ENCODE data around the gene STOML2. TPM values are rescaled to one million over a fixed set of nuclear protein-coding genes. Genes with fewer than 3 reads are reported as not detected.

The STOML2 gene
- total and polyA plus RNA-seq, 9 of the 15 experiments (the other 6 are each of a cell fraction or from before 2014, with no cell fraction given), result 110 to 220 (median 174) TPM

- in situ Hi-C loops (cut with MboI) (no loop called here), intact Hi-C loops (cut with micrococcal nuclease) (no loop called here)
- Histone ChIP-seq H3K27ac (ENCODE audit: extremely low read depth, low read depth, low read length) (no peak overlapping the region), H3K9me3 (replicated peaks; ENCODE audit: control insufficient read depth, insufficient read depth, low read depth, low read length) (no peaks in the 10 kb centered on the region), H3K4me2 (ENCODE audit: insufficient read depth, low read length) (no peak overlapping the region), H3K4me1 (replicated peaks in 1 of 2; ENCODE audit: control insufficient read depth in 2 of 2, insufficient read depth in 2 of 2, low read length in 2 of 2) (peaks cover 14 to 17% of the 10 kb centered on the region in 2 experiments; a peak in 3 of 5 replicates), H3K36me3 (ENCODE audit: control insufficient read depth, insufficient read depth, low read length) (peaks cover 61% of the 10 kb centered on the region), H3K79me2 (ENCODE audit: control insufficient read depth, insufficient read depth, low read length) (peaks cover 52% of the 10 kb centered on the region), H2AFZ (ENCODE audit: low read depth, low read length) (no peak overlapping the region), H3K9me1 (ENCODE audit: control insufficient read depth, insufficient read depth, low read length) (peaks cover 4% of the 10 kb centered on the region), H3K9ac (ENCODE audit: insufficient read depth in 1 of 2, low read depth in 2 of 2, low read length in 2 of 2) (no peak overlapping the region), H3K27me3 (ENCODE audit: control insufficient read depth in 2 of 2, insufficient read depth in 2 of 2, low read length in 2 of 2) (no peaks in the 10 kb centered on the region), H3K4me3 (no peak overlapping the region), H4K20me1 (replicated peaks; ENCODE audit: control insufficient read depth, insufficient read depth, low read length) (peaks cover 19% of the 10 kb centered on the region)
- no peak for TF ChIP-seq SIRT6 (IDR thresholded peaks at IDR 0.05; ENCODE audit: low read depth, low read length)
- no peak for TF ChIP-seq NFXL1 (CRISPR knock-in tag; IDR thresholded peaks at IDR 0.05)
- TF ChIP-seq ZNF655 (CRISPR knock-in tag; IDR thresholded peaks at IDR 0.05), result no peak
- no peak for TF ChIP-seq SMAD1 (IDR thresholded peaks at IDR 0.05; ENCODE audit: low read depth, low read length, partially characterized antibody)
- no peak for TF ChIP-seq PTBP1 (IDR thresholded peaks at IDR 0.05; ENCODE audit: low read depth, low read length)
- TF ChIP-seq ZNF175 (CRISPR knock-in tag; IDR thresholded peaks at IDR 0.05; ENCODE audit: low read depth), result no peak
- no peak for TF ChIP-seq CBX8 (IDR thresholded peaks at IDR 0.05; ENCODE audit: borderline replicate concordance, extremely low read depth, low read depth, low read length, poor library complexity, severe bottlenecking)
- no peak for TF ChIP-seq SRSF3 (IDR thresholded peaks at IDR 0.05; ENCODE audit: insufficient read depth, low read length)
- TF ChIP-seq CEBPZ (IDR thresholded peaks at IDR 0.05; ENCODE audit: borderline replicate concordance, low read depth, low read length), result no peak
- no peak for TF ChIP-seq HINFP (tag; conservative IDR thresholded peaks at IDR 0.05; ENCODE audit: low read depth)
- TF ChIP-seq ZNF347 (CRISPR knock-in tag; IDR thresholded peaks at IDR 0.05; ENCODE audit: low read depth), result no peak
- TF ChIP-seq NFIX (CRISPR knock-in tag; IDR thresholded peaks at IDR 0.05; ENCODE audit: low read depth), result no peak
- TF ChIP-seq NR2C2 (CRISPR knock-in tag; IDR thresholded peaks at IDR 0.05), result no peak
- TF ChIP-seq NR2C2 (tag; IDR thresholded peaks at IDR 0.05), result no peak
- TF ChIP-seq CBFA2T3 (IDR thresholded peaks at IDR 0.05), result no peak
- no peak for TF ChIP-seq FOXA1 (IDR thresholded peaks at IDR 0.05; ENCODE audit: borderline replicate concordance)
- DNase-seq (ENCODE audit: extremely low read depth in 1 of 4, low spot score in 3 of 4) (no peak), ATAC-seq (no peak), FAIRE-seq (no peak)
- BruUV-seq (replicated peaks), result no TSS peak
- POLR2A ChIA-PET, result no interaction called here
- CTCF ChIA-PET (ENCODE audit: low intra/inter-chr PET ratio), result no interaction called here
- WGBS (ENCODE audit: insufficient coverage, low coverage, missing lambda C conversion rate), result 100% methylated on average over 6 of the region's 6 CpGs
These were observed 28.8 kb downstream of the STOML2 start for GRCh38 chr9:35074141-35074540.
